ENCODE measurements around the gene LRCOL1. TPM values are rescaled to one million over a fixed set of nuclear protein-coding genes. Genes with fewer than 3 reads are reported as not detected.

Gene LRCOL1
- total and polyA plus RNA-seq, 2 of the 8 experiments (the other 6 are each of a cell fraction or from before 2014, with no cell fraction given), result not detected

DNA sequence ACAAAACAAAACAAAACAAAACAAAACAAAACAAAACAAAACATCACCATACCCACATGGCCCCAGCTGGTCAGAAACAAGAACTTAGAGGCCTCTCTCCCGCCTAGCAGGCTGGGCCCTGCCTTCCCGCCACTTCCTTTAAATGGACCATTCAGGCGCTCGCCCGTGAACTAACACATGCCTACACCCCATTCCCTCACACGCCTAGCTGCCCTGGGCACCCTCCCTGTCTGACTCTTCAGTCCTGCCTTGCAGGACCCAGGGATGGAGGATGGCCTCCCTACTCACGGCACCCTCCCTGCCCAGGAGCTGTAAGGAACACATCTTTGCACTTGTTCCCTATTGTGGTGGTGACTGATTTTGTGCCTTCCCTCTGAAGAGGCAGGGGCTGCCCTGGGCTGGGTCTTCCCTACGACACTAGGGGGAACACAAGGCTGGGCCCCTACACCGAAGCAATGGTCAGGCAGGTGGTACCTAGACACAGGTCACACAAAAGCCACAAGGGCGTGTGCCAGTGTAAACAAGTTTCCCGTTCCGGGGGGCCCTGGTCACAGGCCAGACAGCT lies 29.7 kb upstream of the LRCOL1 start (continued):
- TF ChIP-seq, protein P1, sequence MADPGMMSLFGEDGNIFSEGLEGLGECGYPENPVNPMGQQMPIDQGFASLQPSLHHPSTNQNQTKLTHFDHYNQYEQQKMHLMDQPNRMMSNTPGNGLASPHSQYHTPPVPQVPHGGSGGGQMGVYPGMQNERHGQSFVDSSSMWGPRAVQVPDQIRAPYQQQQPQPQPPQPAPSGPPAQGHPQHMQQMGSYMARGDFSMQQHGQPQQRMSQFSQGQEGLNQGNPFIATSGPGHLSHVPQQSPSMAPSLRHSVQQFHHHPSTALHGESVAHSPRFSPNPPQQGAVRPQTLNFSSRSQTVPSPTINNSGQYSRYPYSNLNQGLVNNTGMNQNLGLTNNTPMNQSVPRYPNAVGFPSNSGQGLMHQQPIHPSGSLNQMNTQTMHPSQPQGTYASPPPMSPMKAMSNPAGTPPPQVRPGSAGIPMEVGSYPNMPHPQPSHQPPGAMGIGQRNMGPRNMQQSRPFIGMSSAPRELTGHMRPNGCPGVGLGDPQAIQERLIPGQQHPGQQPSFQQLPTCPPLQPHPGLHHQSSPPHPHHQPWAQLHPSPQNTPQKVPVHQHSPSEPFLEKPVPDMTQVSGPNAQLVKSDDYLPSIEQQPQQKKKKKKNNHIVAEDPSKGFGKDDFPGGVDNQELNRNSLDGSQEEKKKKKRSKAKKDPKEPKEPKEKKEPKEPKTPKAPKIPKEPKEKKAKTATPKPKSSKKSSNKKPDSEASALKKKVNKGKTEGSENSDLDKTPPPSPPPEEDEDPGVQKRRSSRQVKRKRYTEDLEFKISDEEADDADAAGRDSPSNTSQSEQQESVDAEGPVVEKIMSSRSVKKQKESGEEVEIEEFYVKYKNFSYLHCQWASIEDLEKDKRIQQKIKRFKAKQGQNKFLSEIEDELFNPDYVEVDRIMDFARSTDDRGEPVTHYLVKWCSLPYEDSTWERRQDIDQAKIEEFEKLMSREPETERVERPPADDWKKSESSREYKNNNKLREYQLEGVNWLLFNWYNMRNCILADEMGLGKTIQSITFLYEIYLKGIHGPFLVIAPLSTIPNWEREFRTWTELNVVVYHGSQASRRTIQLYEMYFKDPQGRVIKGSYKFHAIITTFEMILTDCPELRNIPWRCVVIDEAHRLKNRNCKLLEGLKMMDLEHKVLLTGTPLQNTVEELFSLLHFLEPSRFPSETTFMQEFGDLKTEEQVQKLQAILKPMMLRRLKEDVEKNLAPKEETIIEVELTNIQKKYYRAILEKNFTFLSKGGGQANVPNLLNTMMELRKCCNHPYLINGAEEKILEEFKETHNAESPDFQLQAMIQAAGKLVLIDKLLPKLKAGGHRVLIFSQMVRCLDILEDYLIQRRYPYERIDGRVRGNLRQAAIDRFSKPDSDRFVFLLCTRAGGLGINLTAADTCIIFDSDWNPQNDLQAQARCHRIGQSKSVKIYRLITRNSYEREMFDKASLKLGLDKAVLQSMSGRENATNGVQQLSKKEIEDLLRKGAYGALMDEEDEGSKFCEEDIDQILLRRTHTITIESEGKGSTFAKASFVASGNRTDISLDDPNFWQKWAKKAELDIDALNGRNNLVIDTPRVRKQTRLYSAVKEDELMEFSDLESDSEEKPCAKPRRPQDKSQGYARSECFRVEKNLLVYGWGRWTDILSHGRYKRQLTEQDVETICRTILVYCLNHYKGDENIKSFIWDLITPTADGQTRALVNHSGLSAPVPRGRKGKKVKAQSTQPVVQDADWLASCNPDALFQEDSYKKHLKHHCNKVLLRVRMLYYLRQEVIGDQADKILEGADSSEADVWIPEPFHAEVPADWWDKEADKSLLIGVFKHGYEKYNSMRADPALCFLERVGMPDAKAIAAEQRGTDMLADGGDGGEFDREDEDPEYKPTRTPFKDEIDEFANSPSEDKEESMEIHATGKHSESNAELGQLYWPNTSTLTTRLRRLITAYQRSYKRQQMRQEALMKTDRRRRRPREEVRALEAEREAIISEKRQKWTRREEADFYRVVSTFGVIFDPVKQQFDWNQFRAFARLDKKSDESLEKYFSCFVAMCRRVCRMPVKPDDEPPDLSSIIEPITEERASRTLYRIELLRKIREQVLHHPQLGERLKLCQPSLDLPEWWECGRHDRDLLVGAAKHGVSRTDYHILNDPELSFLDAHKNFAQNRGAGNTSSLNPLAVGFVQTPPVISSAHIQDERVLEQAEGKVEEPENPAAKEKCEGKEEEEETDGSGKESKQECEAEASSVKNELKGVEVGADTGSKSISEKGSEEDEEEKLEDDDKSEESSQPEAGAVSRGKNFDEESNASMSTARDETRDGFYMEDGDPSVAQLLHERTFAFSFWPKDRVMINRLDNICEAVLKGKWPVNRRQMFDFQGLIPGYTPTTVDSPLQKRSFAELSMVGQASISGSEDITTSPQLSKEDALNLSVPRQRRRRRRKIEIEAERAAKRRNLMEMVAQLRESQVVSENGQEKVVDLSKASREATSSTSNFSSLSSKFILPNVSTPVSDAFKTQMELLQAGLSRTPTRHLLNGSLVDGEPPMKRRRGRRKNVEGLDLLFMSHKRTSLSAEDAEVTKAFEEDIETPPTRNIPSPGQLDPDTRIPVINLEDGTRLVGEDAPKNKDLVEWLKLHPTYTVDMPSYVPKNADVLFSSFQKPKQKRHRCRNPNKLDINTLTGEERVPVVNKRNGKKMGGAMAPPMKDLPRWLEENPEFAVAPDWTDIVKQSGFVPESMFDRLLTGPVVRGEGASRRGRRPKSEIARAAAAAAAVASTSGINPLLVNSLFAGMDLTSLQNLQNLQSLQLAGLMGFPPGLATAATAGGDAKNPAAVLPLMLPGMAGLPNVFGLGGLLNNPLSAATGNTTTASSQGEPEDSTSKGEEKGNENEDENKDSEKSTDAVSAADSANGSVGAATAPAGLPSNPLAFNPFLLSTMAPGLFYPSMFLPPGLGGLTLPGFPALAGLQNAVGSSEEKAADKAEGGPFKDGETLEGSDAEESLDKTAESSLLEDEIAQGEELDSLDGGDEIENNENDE (IDR thresholded peaks at IDR 0.05; ENCODE audit: insufficient replicate concordance, low read length), result no peak
- TF ChIP-seq ZNF274 (IDR thresholded peaks at IDR 0.05; ENCODE audit: borderline replicate concordance, extremely low read depth, low read length) (no peak), SUZ12 (IDR thresholded peaks at IDR 0.05; ENCODE audit: low read length) (no peak), SP4 (IDR thresholded peaks at IDR 0.05; ENCODE audit: low read length) (no peak), SIN3A (conservative IDR thresholded peaks at IDR 0.05 in 1 of 2, IDR thresholded peaks at IDR 0.05 in 1 of 2; ENCODE audit: low read depth in 1 of 2, low read length in 2 of 2) (no peak), BRCA1 (IDR thresholded peaks at IDR 0.05; ENCODE audit: low read depth, low read length) (no peak), KDM4A (IDR thresholded peaks at IDR 0.05; ENCODE audit: low read depth, low read length, severe bottlenecking) (no peak), CBX8 (IDR thresholded peaks at IDR 0.05; ENCODE audit: borderline replicate concordance, low read depth, low read length) (no peak), TEAD4 (IDR thresholded peaks at IDR 0.05; ENCODE audit: low read depth, low read length) (no peak), CEBPB (IDR thresholded peaks at IDR 0.05; ENCODE audit: low read depth, low read length) (no peak), TCF12 (IDR thresholded peaks at IDR 0.05; ENCODE audit: low read depth, low read length) (no peak)

Measured in H1 (cell line).